HL-60 (cell line): ENCODE measurements around the gene SLC22A31.

Source experiments
- DNase-seq, 2 experiments: peaks; one replicate each; pipeline ENCODE4 v3.0.0-alpha.2; 2010 to 2020; ENCODE audit warnings: low read depth in 1 of 2, low spot score in 1 of 2
- H3K27ac ChIP-seq: fragments of 250-450 bp; sonication (Bioruptor Pico); replicated peaks from 2 replicates; pipeline ENCODE4 v1.5.1; 2020; ENCODE audit warnings: mild to moderate bottlenecking, moderate library complexity
- H3K27me3 ChIP-seq: fragments of 250-450 bp; sonication (Bioruptor Pico); 2 replicates; pipeline ENCODE4 v1.5.1; 2021; ENCODE audit warnings: mild to moderate bottlenecking, moderate library complexity; ENCODE audit not compliant: insufficient read depth, poor library complexity, severe bottlenecking
- H3K4me3 ChIP-seq: replicated peaks from 2 replicates; pipeline ENCODE4 v1.5.1; 2011; ENCODE audit warnings: mild to moderate bottlenecking, control low read depth, low read length; ENCODE audit not compliant: insufficient read depth
- GABPA ChIP-seq: IDR thresholded peaks from 2 replicates; pipeline ENCODE4 v1.6.1; 2012; ENCODE audit warnings: low read depth
- POLR2AphosphoS5 ChIP-seq: IDR thresholded peaks from 2 replicates; pipeline ENCODE4 v1.6.1; 2012; ENCODE audit warnings: low read depth
- SPI1 ChIP-seq: IDR thresholded peaks from 2 replicates; pipeline ENCODE4 v1.6.1; 2012; ENCODE audit warnings: low read depth, mild to moderate bottlenecking, borderline replicate concordance
- TF ChIP-seq, protein P1 (sequence below): IDR thresholded peaks from one replicate; pipeline ENCODE4 v1.5.1; 2011; ENCODE audit warnings: low read length, control low read depth, inconsistent platforms; ENCODE audit not compliant: insufficient read depth
- TF ChIP-seq, protein P2 (sequence below): IDR thresholded peaks from 2 replicates; pipeline ENCODE4 v1.6.1; 2012; ENCODE audit warnings: low read depth; ENCODE audit not compliant: insufficient replicate concordance

The SLC22A31 gene

DNA sequence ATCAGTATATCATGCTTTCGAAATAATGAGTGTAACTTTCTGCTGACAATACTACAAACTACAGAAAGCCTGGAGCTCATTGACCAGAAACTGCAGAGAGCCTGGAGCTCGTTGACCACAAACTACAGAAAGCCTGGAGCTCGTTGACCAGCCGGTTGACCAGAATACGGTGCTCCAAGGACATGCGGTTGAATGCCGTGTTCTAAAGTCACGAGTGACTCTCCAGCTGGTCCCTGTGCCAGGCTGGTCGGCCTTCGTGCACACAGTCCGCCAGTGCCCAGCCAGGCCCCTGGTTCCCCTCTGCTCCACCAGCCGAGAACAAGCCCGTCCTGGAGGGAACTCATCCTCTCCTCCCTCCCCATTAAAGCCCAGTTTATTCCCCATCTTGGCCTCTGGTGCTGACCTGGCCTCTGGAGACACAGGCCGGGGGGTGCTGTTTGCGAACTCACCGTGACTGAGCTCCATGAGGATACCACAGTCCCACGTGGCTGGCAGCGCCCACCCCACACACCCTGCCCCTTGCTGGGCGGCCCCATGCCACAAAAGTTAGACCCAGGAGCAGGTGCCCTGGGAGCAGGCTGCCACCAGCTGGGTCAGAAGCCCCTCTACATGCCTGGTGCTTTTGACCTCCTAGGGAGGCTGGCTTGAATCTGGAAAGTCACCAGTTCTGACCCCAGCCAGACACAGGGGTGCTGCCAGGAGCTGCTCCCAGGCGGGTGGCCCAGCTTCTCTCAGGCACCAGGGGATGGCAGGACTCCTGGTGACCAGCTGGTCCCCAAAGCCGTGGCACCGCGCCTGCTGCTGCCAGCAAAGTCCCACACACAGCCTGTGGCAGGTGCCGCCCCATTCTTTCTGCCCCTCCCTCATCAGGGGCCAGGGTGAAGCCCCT is 44.2 kb downstream of the SLC22A31 start:
- DNase-seq = no peak
- no peak for TF ChIP-seq GABPA
- no peak; the same call in 1 of the 2 replicates for TF ChIP-seq POLR2AphosphoS5
- TF ChIP-seq SPI1 = no peak
- TF ChIP-seq, protein P1, sequence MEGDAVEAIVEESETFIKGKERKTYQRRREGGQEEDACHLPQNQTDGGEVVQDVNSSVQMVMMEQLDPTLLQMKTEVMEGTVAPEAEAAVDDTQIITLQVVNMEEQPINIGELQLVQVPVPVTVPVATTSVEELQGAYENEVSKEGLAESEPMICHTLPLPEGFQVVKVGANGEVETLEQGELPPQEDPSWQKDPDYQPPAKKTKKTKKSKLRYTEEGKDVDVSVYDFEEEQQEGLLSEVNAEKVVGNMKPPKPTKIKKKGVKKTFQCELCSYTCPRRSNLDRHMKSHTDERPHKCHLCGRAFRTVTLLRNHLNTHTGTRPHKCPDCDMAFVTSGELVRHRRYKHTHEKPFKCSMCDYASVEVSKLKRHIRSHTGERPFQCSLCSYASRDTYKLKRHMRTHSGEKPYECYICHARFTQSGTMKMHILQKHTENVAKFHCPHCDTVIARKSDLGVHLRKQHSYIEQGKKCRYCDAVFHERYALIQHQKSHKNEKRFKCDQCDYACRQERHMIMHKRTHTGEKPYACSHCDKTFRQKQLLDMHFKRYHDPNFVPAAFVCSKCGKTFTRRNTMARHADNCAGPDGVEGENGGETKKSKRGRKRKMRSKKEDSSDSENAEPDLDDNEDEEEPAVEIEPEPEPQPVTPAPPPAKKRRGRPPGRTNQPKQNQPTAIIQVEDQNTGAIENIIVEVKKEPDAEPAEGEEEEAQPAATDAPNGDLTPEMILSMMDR = no peak
- TF ChIP-seq, protein P2, sequence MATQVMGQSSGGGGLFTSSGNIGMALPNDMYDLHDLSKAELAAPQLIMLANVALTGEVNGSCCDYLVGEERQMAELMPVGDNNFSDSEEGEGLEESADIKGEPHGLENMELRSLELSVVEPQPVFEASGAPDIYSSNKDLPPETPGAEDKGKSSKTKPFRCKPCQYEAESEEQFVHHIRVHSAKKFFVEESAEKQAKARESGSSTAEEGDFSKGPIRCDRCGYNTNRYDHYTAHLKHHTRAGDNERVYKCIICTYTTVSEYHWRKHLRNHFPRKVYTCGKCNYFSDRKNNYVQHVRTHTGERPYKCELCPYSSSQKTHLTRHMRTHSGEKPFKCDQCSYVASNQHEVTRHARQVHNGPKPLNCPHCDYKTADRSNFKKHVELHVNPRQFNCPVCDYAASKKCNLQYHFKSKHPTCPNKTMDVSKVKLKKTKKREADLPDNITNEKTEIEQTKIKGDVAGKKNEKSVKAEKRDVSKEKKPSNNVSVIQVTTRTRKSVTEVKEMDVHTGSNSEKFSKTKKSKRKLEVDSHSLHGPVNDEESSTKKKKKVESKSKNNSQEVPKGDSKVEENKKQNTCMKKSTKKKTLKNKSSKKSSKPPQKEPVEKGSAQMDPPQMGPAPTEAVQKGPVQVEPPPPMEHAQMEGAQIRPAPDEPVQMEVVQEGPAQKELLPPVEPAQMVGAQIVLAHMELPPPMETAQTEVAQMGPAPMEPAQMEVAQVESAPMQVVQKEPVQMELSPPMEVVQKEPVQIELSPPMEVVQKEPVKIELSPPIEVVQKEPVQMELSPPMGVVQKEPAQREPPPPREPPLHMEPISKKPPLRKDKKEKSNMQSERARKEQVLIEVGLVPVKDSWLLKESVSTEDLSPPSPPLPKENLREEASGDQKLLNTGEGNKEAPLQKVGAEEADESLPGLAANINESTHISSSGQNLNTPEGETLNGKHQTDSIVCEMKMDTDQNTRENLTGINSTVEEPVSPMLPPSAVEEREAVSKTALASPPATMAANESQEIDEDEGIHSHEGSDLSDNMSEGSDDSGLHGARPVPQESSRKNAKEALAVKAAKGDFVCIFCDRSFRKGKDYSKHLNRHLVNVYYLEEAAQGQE = no peak
- no peak overlapping the region for H3K27ac ChIP-seq

DNA sequence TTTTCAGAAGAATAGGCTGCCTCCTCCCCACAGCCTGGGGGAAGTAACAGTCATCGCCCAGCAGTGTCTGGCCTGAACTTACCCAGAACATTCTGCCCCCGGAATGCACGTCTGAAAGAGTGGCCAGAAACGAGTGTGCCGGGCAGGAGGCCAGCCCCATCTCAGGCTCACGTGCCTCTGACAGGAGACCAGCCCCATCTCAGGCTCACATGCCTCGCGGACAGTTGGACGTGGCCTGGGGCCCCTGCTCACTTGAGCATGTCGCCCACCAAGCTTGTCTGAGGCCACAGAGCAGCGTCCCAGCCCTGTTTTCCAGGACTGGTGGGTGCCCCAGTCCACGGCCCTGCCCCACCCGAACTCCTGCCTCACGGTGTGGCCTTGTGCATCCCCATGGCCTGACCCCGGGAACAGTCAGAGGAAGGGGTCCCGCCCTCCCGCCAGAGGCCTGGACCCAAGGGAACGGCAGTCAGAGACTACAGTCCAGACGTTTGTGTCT is 45.1 kb downstream of the SLC22A31 start:
- TF ChIP-seq SPI1 (no peak), GABPA (no peak), POLR2AphosphoS5 (no peak; the same call in none of the 2 replicates)
- TF ChIP-seq, protein P2 = no peak
- TF ChIP-seq, protein P1 = no peak
- no peak for DNase-seq
- Histone ChIP-seq H3K27ac (no peak overlapping the region), H3K27me3 (no peaks in the 10 kb centered on the region), H3K4me3 (no peak overlapping the region)

More for the DNA sequence above, 44.2 kb downstream of the SLC22A31 start:
- H3K4me3 ChIP-seq = no peak overlapping the region
- H3K27me3 ChIP-seq = no peaks in the 10 kb centered on the region

DNA sequence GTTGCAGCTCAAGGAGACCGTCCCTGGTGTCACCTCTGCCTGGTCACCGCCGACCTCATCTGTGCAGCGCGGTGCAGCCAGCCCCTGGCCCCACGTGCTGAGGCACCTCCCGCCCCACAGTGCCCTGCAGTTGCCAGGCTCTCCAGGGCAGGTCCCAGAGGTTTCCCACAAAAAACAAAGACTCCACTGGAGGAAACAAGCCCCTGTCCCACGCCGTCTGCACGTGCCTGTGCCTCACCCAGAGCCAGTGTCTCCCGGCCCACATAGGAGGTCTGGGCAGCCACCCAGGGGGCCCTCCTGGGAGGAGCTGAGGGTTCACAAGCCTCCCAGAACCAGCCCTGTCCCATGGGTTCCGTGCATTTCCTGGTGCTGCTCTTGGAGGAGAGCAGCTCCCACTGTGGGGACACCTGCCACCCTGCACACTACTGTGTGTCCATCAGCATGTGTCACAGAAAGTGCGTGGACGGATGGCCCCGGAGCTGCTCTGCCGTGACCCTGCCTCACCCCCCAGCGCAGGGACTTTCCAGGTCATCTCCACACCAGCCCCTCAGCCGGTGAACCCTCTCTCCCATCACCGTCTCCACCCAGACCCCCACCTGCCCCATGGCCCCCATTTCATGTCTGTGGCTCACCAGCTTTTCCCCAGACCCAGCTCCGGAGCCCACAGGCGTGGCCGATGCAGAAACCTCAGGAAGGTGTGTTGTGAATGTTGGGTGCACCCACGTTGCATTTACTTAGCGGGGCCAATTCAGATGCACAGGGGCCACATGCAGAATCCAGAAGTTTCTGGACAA is 45.8 kb downstream of the SLC22A31 start:
- no peak overlapping the region for H3K4me3 ChIP-seq
- TF ChIP-seq, protein P1 = no peak
- TF ChIP-seq, protein P2 = no peak
- TF ChIP-seq POLR2AphosphoS5 = no peak; the same call in 1 of the 2 replicates
- TF ChIP-seq SPI1 = no peak
- no peak for TF ChIP-seq GABPA
- no peaks in the 10 kb centered on the region for H3K27me3 ChIP-seq
- DNase-seq = no peak
- no peak overlapping the region for H3K27ac ChIP-seq
